Prostate gland (tissue), 2 donors: Measurements from ENCODE around the gene EME2. TPM values are rescaled to one million over a fixed set of nuclear protein-coding genes. Genes with fewer than 3 reads are reported as not detected.

Source experiments
- DNase-seq: peaks from one replicate; pipeline ENCODE4 v3.0.0-alpha.2; 2019; ENCODE audit warnings: low spot score
- H3K27ac ChIP-seq, 2 donors: fragments of 200-600 bp; sonication (generic); 2 replicates each; pipeline ENCODE4 v1.5.1; 2017 to 2019
- H3K27me3 ChIP-seq: fragments of 200-600 bp; sonication (generic); replicated peaks from 2 replicates; pipeline ENCODE4 v1.5.1; 2019; ENCODE audit not compliant: insufficient read depth
- H3K36me3 ChIP-seq, 2 donors: fragments of 200-600 bp; sonication (generic); 1 replicate in 1 of 2; 2 replicates in 1 of 2; pipeline versions ENCODE4 v1.5.1 to v1.8.1; 2017 to 2019
- H3K4me1 ChIP-seq: fragments of 200-600 bp; sonication (generic); replicated peaks from 2 replicates; pipeline ENCODE4 v1.5.1; 2019
- H3K4me3 ChIP-seq, 2 donors: fragments of 200-600 bp; sonication (generic); 2 replicates each; pipeline ENCODE4 v1.5.1; 2017 to 2019
- H3K9me3 ChIP-seq: fragments of 200-600 bp; sonication (generic); 2 replicates; pipeline ENCODE4 v1.5.1; 2017
- CTCF ChIP-seq, 4 experiments: fragments of 200-600 bp in 2 of 4; fragments of 450-650 bp in 2 of 4; sonication (generic) in 2 of 4; IDR thresholded peaks; 1 replicate in 3 of 4; 2 replicates in 1 of 4; pipeline ENCODE4 v1.5.1; 2016 to 2019; ENCODE audit warnings: antibody characterized with exemption in 4 of 4, mild to moderate bottlenecking in 2 of 4, moderate library complexity in 2 of 4
- POLR2A ChIP-seq: fragments of 450-650 bp; IDR thresholded peaks from one replicate; pipeline ENCODE4 v1.6.1; 2016; ENCODE audit warnings: antibody characterized with exemption, mild to moderate bottlenecking
- POLR2AphosphoS5 ChIP-seq: sonication (generic); formaldehyde crosslinking; IDR thresholded peaks from one replicate; pipeline ENCODE4 v1.6.1; 2017; ENCODE audit warnings: antibody characterized with exemption
- WGBS: methylation state at CpG from one replicate; pipeline ENCODE4 v1.1.5; 2018; 5-methylcytosine and 5-hydroxymethylcytosine counted together
- intact Hi-C: fragments of 100-400 bp; cut with DNase I; formaldehyde crosslinking; loops from one replicate; pipeline ENCODE4 v1.14.2; 2022
- total RNA-seq, 2 donors: library from RNA; depleted of rRNA; stranded (reverse); fragments of >200 nt; gene quantifications; one replicate each; pipeline ENCODE4 v1.1.0, GENCODE V29; 2016

The EME2 gene
- total RNA-seq, 2 donors from 2014 or later, result 18.3 to 53.9 TPM

- DNase-seq, result no peak
- H3K36me3 ChIP-seq, result peaks cover 0 to 22% of the 10 kb centered on the region in 2 donors
- H3K4me3 ChIP-seq, result no peak overlapping the region
- intact Hi-C loops, result no loop called here
- no peaks in the 10 kb centered on the region for H3K4me1 ChIP-seq
- no peaks in the 10 kb centered on the region for H3K27me3 ChIP-seq
- no peak overlapping the region for H3K27ac ChIP-seq
- no peaks in the 10 kb centered on the region for H3K9me3 ChIP-seq
- TF ChIP-seq POLR2A (no peak), CTCF (IDR thresholded peaks at IDR 0.05) (no peak), POLR2AphosphoS5 (no peak)
- 91% methylated on average over 37 of the region's 37 CpGs for WGBS
Measured at GRCh38 chr16:1727651-1728624, 44.7 kb upstream of the EME2 start.

GRCh38 chr16:1729026-1729425 lies 43.6 kb upstream of the EME2 start:
- no peak overlapping the region for H3K27ac ChIP-seq
- DNase-seq, result no peak
- no peak overlapping the region for H3K4me3 ChIP-seq
- 95% methylated on average over 18 of the region's 18 CpGs for WGBS
- no peaks in the 10 kb centered on the region for H3K4me1 ChIP-seq
- TF ChIP-seq CTCF (IDR thresholded peaks at IDR 0.05), result no peak
- no peak for TF ChIP-seq POLR2A
- TF ChIP-seq POLR2AphosphoS5, result no peak
- H3K27me3 ChIP-seq, result no peaks in the 10 kb centered on the region
- intact Hi-C loops, result no loop called here
- peaks cover 0 to 30% of the 10 kb centered on the region in 2 donors for H3K36me3 ChIP-seq
- H3K9me3 ChIP-seq, result no peaks in the 10 kb centered on the region

- Histone ChIP-seq H3K4me1 (no peaks in the 10 kb centered on the region), H3K27ac (no peak overlapping the region), H3K4me3 (no peak overlapping the region), H3K9me3 (no peaks in the 10 kb centered on the region), H3K27me3 (no peaks in the 10 kb centered on the region), H3K36me3 (peaks cover 0 to 33% of the 10 kb centered on the region in 2 donors)
- intact Hi-C loops, result no loop called here
- WGBS, result 95% methylated on average over 35 of the region's 35 CpGs
- TF ChIP-seq CTCF (IDR thresholded peaks at IDR 0.05) (no peak), POLR2A (no peak), POLR2AphosphoS5 (no peak)
- DNase-seq, result no peak
Measured at GRCh38 chr16:1729445-1729844, 43.2 kb upstream of the EME2 start.

- H3K27me3 ChIP-seq, result no peaks in the 10 kb centered on the region
- TF ChIP-seq POLR2AphosphoS5 (no peak), POLR2A (no peak), CTCF (IDR thresholded peaks at IDR 0.05) (no peak)
- H3K4me1 ChIP-seq, result no peaks in the 10 kb centered on the region
- H3K27ac ChIP-seq, result no peak overlapping the region
- H3K9me3 ChIP-seq, result no peaks in the 10 kb centered on the region
- no peak for DNase-seq
- peaks cover 0 to 33% of the 10 kb centered on the region in 2 donors for H3K36me3 ChIP-seq
- no peak overlapping the region for H3K4me3 ChIP-seq
- 91% methylated on average over 7 of the region's 7 CpGs for WGBS
- intact Hi-C loops, result no loop called here
Measured at GRCh38 chr16:1731073-1731472, 41.5 kb upstream of the EME2 start.

- WGBS, result 61% methylated on average over 7 of the region's 7 CpGs
- Histone ChIP-seq H3K27me3 (no peaks in the 10 kb centered on the region), H3K36me3 (peaks cover 0 to 33% of the 10 kb centered on the region in 2 donors), H3K27ac (no peak overlapping the region), H3K4me1 (no peaks in the 10 kb centered on the region), H3K4me3 (no peak overlapping the region), H3K9me3 (no peaks in the 10 kb centered on the region)
- DNase-seq, result no peak
- no peak for TF ChIP-seq POLR2A
- TF ChIP-seq POLR2AphosphoS5, result no peak
- no peak for TF ChIP-seq CTCF (IDR thresholded peaks at IDR 0.05)
- intact Hi-C loops, result no loop called here
Measured at GRCh38 chr16:1731603-1732002, 41.0 kb upstream of the EME2 start.
